GM15510 (cell line): ENCODE data around the gene SNRNP35.

Experiments used
- POLR2A ChIP-seq: IDR thresholded peaks from 3 replicates; pipeline ENCODE4 v1.6.1; 2011; ENCODE audit warnings: borderline replicate concordance; ENCODE audit not compliant: insufficient read length; ENCODE audit errors: extremely low read depth

Gene SNRNP35

DNA sequence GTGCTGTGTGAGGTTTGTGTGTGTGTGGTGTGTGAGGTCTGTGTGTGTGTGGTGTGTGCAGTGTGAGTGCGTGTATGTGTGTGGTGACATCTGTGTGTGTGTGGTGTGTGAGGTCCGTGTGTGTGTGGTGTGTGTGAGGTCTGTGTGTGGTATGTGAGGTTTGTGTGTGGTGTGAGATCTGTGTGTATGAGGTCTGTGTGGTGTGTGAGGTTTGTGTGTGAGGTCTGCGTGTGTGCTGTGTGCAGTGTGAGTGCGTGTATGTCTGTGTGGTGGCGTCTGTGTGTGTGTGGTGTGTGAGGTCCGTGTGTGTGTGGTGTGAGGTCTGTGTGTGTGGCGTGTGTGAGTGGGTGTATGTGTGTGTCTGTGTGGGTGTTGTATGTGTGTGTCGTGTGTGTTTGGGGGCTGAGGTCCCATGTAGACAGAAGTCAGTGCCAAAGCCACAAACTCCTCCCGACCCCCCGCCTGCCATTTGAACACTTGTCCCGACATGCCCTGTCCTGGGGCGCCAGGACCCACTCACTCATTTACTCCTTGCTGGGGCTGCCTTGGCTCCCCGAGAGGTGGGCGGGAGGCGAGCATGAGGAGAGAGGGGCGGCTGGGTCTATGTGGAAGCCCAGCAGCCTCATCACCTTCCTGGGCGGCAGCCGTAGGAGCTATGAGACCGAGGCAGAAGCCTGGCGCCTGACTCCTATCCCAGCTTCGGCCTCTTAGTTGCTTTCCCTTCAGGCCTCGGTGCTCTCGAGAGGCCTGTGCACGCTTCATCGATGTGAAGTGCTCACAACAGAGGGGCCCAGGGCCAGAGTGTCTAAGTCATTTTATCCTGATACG lies 55.1 kb downstream of the SNRNP35 start:
- TF ChIP-seq POLR2A: no peak

DNA sequence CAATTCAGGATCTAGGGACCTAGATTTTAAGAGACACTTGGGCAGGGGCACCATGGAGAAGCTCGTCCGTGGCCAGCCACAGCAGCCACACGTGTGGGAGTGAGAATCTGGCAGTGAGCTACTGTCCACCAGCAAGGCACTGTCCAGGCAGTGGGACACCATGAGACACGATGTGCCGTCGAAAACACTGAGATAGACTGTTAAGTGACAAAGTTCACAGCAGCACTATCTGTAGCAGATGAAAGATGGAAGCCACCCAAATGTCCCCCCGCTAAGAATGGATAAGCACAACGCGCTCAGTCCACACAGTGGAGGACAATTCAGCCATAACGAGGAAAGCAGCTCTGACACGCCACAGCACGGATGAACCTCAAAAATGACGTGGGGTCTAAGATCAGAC lies 55.9 kb downstream of the SNRNP35 start:
- no peak for TF ChIP-seq POLR2A

DNA sequence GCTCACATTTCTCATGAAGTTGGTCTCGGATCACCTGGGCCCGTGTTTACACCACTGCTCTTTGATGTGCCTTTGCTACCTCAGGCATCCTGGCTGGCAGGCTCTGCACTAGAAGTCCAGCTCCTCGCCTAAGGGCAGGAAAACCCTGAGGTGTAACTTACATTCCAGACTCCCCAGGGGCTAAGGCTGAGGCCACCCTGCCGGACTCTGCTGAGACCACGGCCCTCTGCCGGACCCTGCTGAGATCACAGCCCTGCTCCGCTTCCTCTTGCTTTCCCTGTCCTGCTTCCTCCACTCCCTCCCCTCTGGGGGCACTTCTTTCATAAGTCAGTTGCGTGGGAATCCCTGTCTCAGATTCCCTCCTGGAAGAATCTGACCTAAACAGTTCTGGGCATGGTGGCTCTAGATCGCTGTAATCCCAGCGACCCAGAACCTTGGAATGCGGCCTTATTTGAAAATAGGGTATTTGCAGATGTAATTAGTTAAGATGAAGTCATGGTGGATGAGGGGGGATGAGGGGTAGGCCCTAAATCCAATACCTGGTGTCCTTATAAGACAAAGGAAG lies 58.4 kb downstream of the SNRNP35 start:
- no peak for TF ChIP-seq POLR2A
